Keratinocyte (primary cell): ENCODE data around the gene SIX5.

Experiments used
- CTCF ChIP-seq, 3 experiments: IDR thresholded peaks in 1 of 3; conservative IDR thresholded peaks in 1 of 3; optimal IDR thresholded peaks in 1 of 3; 2 replicates in 2 of 3; 3 replicates in 1 of 3; pipeline versions ENCODE3 to v1.5.1; 2011; ENCODE audit warnings: low read length in 3 of 3, mild to moderate bottlenecking in 3 of 3, moderate library complexity in 2 of 3, control low read depth in 1 of 3, inconsistent platforms in 1 of 3; ENCODE audit not compliant: insufficient read depth in 2 of 3; ENCODE audit errors: extremely low read depth in 1 of 3
- EZH2 ChIP-seq: IDR thresholded peaks from one replicate; pipeline ENCODE4 v1.6.1; 2012; ENCODE audit warnings: inconsistent platforms, mild to moderate bottlenecking, low read length, moderate library complexity

DNA sequence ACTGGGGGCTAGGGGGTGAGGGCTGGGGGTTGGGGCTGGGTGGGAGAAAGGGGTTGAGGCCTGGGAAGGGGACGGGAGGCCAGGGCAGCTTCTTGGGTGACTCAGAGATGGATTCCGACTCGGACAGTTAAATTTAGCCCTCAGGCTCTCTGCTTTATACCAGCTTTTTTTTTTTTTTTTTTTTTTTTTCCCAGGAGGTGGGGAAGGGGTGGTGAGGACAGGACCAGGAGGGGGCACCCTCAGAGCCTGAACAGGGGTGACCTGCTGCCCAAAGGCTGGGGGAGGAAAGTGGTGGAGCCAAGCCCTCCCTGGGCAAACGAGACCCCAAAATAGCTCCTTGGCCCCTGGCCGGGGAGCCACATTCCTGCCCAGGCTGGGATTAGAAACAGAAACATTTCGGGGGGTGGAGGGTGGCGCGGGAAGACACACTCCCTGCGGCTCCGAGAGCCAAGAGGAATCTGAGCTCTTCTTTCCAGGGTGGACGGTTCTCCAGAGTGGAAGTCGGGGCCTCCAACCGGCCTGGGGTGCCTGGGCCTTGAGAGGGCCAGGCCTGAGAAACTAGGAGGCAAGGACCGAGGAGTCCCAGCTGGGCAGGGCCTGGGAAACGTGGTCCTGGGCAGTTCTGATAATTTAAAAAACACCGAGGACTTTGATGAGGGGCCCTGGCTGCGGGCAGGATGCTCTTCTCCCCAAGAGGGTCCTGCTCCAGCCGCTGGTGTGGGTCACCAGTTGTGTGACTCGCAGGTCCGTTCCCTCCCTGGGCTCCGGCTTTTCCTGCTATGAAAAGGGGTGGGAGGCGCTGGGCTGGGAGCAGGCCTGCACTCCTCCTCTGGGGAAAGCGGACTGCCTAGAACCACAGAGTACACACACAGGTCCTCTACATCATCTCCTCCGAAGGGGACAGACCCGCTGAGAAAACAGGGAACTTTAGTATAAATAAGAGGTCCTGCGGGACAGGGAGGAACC lies 14.1 kb upstream of the SIX5 start:
- TF ChIP-seq CTCF (optimal IDR thresholded peaks at IDR 0.05 in 1 of 3, IDR thresholded peaks at IDR 0.05 in 1 of 3, conservative IDR thresholded peaks at IDR 0.05 in 1 of 3; ENCODE audit: extremely low read depth in 1 of 3, insufficient read depth in 2 of 3, low read length in 3 of 3) (no peak), EZH2 (no peak)
